ENCODE data around the gene PLEKHN1. TPM values are rescaled to one million over a fixed set of nuclear protein-coding genes. Genes with fewer than 3 reads are reported as not detected.

Gene PLEKHN1
- total RNA-seq, 1 donor from 2014 or later = 13.2 TPM

DNA sequence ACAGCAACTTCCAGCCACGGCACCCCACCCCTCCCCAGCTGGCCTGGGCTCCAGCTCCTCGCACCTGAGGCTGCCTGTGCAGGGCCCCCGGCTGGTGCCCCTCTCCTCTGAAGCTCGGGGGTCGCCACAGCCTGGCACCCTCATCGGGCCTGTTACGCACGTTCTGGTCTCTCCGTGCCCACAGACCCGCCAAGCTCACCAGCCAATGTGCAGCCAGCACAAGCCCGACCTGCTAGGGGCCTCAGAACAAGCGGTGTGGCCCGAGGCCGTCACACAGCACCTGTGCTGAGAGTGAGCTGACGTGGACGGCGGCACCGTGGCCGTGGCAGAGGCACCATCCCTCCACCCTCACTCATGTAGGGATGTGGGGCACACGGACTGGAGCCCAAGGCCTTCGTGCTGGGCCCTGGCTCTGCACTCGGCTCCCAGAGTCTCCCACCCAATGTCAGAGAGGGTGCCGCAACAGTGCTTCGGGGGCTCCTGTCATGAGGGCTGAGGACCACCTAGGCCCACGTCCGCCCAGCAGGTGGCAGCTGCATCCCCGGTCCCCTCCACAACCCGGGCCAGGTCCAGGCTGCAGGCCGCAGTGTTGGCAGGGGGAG is 46.9 kb upstream of the PLEKHN1 start:
- Histone ChIP-seq H3K27me3 (ENCODE audit: control insufficient read depth, insufficient read depth, low read length) (peaks cover 83% of the 10 kb centered on the region), H3K4me3 (ENCODE audit: low read depth, low read length) (no peak overlapping the region), H3K36me3 (ENCODE audit: control insufficient read depth, insufficient read depth, low read length) (no peaks in the 10 kb centered on the region)
- DNase-seq (ENCODE audit: low read depth) = no peak
- TF ChIP-seq, protein P1, sequence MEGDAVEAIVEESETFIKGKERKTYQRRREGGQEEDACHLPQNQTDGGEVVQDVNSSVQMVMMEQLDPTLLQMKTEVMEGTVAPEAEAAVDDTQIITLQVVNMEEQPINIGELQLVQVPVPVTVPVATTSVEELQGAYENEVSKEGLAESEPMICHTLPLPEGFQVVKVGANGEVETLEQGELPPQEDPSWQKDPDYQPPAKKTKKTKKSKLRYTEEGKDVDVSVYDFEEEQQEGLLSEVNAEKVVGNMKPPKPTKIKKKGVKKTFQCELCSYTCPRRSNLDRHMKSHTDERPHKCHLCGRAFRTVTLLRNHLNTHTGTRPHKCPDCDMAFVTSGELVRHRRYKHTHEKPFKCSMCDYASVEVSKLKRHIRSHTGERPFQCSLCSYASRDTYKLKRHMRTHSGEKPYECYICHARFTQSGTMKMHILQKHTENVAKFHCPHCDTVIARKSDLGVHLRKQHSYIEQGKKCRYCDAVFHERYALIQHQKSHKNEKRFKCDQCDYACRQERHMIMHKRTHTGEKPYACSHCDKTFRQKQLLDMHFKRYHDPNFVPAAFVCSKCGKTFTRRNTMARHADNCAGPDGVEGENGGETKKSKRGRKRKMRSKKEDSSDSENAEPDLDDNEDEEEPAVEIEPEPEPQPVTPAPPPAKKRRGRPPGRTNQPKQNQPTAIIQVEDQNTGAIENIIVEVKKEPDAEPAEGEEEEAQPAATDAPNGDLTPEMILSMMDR (IDR thresholded peaks at IDR 0.05; ENCODE audit: insufficient read depth, low read length, poor library complexity, severe bottlenecking) = peak; percentile 3

DNA sequence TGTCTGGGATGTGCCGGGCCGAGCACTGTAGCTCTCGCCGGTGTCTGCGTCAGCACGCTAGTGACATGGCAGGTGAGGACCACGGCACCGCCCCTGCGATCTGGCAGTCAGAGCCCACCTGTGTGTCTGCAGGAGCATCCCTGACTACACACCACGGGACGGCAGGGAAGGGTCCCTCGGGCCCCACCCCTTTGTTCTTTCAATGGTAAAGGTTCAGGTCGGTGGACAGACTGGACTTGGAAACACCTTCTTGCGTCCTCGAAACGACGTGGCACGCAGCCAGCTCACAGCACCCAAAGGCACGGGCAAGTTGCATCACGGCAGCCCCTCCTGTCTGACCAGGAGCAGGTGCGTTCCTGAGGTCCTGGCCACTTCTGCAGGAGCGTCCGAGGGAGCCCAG is 46.3 kb upstream of the PLEKHN1 start:
- TF ChIP-seq, protein P1 (IDR thresholded peaks at IDR 0.05; ENCODE audit: insufficient read depth, low read length, poor library complexity, severe bottlenecking) = no peak

DNA sequence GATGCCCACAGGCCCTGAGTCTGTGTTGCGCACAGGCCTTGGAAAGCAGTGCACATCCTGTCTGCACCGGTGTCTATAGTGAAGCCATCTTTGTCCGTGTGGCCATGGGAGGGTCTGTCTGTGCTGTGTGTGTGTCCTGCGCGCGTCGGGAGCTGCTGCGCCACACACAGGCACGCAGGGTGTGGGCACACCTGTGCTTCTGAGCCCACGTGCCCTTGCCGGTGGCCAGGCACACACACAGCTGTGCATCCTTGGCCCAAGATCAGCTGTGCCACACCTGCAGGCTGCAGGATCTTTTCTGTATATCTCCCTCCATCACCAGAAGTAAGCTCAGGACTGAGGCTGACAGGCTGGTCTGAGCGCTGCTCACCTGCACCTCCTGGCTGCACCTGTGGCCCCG is 45.8 kb upstream of the PLEKHN1 start:
- no peak for DNase-seq (ENCODE audit: low read depth)
- H3K36me3 ChIP-seq (ENCODE audit: control insufficient read depth, insufficient read depth, low read length) = no peaks in the 10 kb centered on the region
- H3K27me3 ChIP-seq (ENCODE audit: control insufficient read depth, insufficient read depth, low read length) = peaks cover 84% of the 10 kb centered on the region
- TF ChIP-seq, protein P1 (IDR thresholded peaks at IDR 0.05; ENCODE audit: insufficient read depth, low read length, poor library complexity, severe bottlenecking) = no peak
- H3K4me3 ChIP-seq (ENCODE audit: low read depth, low read length) = no peak overlapping the region

More for the DNA sequence above, 46.3 kb upstream of the PLEKHN1 start:
- DNase-seq (ENCODE audit: low read depth) = no peak
- Histone ChIP-seq H3K36me3 (ENCODE audit: control insufficient read depth, insufficient read depth, low read length) (no peaks in the 10 kb centered on the region), H3K27me3 (ENCODE audit: control insufficient read depth, insufficient read depth, low read length) (peaks cover 84% of the 10 kb centered on the region), H3K4me3 (ENCODE audit: low read depth, low read length) (no peak overlapping the region)

DNA sequence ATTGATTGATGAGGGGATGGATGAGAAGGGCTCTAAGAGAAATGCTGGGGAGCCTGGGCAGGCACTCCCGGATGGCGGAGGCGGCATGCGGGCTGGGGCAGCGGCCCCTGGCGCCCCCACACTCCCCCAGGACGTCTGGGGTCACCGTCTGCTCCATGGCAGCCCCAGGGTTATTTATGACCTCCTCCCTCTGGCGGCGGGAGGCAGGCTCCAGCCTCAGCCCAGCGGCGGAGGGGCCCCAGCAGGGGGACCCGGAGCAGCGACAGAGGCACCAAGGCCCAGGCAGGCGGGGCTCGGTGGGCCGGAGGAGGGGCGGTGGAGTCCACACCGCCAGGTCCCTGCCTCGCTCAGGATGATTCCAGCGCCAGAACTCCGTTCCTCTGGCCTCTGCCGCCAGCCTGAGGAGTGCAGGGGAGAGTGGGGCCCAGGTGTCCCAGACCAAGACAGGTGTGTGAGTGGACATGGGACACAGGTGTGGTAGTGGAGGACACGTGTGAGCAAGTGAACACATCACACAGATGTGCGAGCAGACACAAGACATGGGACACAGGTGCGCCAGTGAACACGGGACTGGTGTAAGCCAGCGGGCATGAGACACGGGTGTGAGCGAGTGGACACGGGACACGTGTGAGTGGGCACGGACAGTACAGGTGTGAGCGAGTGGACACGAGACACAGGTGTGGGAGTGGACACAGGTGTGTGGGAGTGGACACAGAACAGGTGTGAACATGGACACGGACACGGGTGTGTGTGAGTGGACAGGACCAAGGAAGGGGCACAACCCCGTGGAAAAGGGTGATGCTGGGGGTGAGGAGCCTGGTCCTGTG is 45.1 kb upstream of the PLEKHN1 start:
- Histone ChIP-seq H3K4me3 (ENCODE audit: low read depth, low read length) (no peak overlapping the region), H3K36me3 (ENCODE audit: control insufficient read depth, insufficient read depth, low read length) (no peaks in the 10 kb centered on the region), H3K27me3 (ENCODE audit: control insufficient read depth, insufficient read depth, low read length) (peaks cover 85% of the 10 kb centered on the region)
- DNase-seq (ENCODE audit: low read depth) = no peak
- TF ChIP-seq, protein P1 (IDR thresholded peaks at IDR 0.05; ENCODE audit: insufficient read depth, low read length, poor library complexity, severe bottlenecking) = peak; percentile 56

DNA sequence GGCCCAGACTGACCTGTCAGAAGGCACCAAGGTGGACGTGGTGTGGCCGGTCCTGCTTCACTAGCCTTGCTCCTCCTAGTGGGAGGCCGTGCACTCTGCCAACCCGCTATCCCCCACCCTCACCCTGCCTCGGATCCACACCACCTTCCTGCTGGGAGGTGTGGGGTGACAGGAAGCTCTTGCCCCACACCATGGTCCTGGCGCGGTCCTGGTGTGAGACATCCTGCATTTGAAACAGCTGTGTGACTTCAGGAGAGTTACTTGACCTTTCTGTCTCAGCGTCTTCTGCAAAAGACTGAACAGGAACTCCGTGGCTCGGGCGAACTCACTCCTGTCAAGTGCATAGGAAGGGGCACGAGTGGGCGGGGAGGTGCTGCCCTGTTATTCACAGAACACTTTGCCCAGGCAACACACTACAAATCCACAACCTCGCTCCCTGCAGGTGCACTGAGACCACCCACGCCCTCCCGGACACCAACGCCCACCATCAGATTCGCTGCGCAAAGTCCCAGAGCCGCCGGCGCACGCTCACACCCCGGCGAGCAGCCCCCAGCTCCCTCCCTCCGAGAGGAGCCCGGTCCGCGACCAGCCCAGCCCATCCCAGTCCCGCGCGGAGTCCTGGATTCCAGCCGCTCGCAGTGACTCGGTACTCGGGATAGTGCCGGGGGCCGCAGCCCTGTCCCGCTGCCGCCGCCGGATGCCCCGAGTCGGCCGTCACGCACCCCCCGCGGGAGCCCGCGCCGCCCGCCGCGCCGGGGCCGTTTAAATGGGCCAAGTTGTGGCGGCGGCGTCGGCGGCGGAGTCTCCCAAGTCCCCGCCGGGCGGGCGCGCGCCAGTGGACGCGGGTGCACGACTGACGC is 42.9 kb upstream of the PLEKHN1 start, which contains the start of gene SAMD11:
TSS of gene SAMD11 (plus strand) at position 793 of the 860 bp plus-strand sequence. CDS start 509 bp downstream, outside the sequence.
- H3K27me3 ChIP-seq (ENCODE audit: control insufficient read depth, insufficient read depth, low read length) = peaks cover 82% of the 10 kb centered on the region
- DNase-seq (ENCODE audit: low read depth) = no peak
- peak within 1 kb of the TSS; percentile 41 for H3K4me3 ChIP-seq (ENCODE audit: low read depth, low read length)
- no peaks in the 10 kb centered on the region for H3K36me3 ChIP-seq (ENCODE audit: control insufficient read depth, insufficient read depth, low read length)
- TF ChIP-seq, protein P1 (IDR thresholded peaks at IDR 0.05; ENCODE audit: insufficient read depth, low read length, poor library complexity, severe bottlenecking) = no peak

Measured in kidney epithelial cell (primary cell).